GM12875 (cell line): ENCODE data around the gene SHOC2.
"Not testable (repeated sequence)": the region's sequence is repeated elsewhere in the genome, so short reads cannot be mapped to it uniquely, and the experiment has no call there.

Experiments
- H3K4me3 ChIP-seq: one replicate; pipeline ENCODE4 v1.5.1; 2011; ENCODE audit warnings: low read depth, low read length, control low read depth
- CTCF ChIP-seq: IDR thresholded peaks from 2 replicates; pipeline ENCODE4 v1.5.1; 2011; ENCODE audit warnings: low read depth, mild to moderate bottlenecking, control low read depth, inconsistent platforms, low read length, moderate library complexity, borderline replicate concordance; ENCODE audit not compliant: insufficient read depth

The SHOC2 gene

GRCh38 chr10:110903280-110904278 lies 15.8 kb upstream of the SHOC2 start:
- no peak overlapping the region for H3K4me3 ChIP-seq
- TF ChIP-seq CTCF = no peak

GRCh38 chr10:110910138-110910537 lies 9.3 kb upstream of the SHOC2 start:
- no peak overlapping the region for H3K4me3 ChIP-seq
- no peak for TF ChIP-seq CTCF

- TF ChIP-seq CTCF = no peak
Observed at GRCh38 chr10:110912374-110912773, 7.0 kb upstream of the SHOC2 start.

GRCh38 chr10:110914431-110914830 lies 5.0 kb upstream of the SHOC2 start:
- TF ChIP-seq CTCF = no peak
- no peak overlapping the region for H3K4me3 ChIP-seq

More at GRCh38 chr10:110912374-110912773, 7.0 kb upstream of the SHOC2 start:
- H3K4me3 ChIP-seq = no peak overlapping the region

- no peak for TF ChIP-seq CTCF
- no peak overlapping the region for H3K4me3 ChIP-seq
Observed at GRCh38 chr10:110915035-110915434, 4.4 kb upstream of the SHOC2 start.

- H3K4me3 ChIP-seq = not testable (repeated sequence)
Observed at GRCh38 chr10:110915600-110915999, 3.8 kb upstream of the SHOC2 start.

GRCh38 chr10:110916554-110917346 lies 2.7 kb upstream of the SHOC2 start:
- TF ChIP-seq CTCF = no peak
- no peak overlapping the region for H3K4me3 ChIP-seq
